Measurements from ENCODE around the gene S1PR5.

DNA sequence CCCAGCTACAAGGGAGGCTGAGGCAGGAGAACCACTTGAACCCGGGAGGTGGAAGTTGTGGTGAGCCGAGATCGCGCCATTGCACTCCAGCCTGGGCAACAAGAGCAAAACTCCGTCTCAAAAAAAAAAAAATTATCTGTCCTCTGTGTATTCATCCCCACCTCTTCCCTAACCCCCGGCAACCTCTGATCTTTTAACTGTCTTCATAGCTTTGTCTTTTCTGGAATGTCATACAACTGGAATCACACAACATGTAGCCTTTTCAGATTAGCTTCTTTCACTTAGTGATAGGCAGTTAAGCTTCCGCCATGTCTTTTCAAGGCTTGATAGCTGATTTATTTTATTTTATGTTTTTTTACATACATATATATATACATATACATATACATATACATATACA is 8.4 kb upstream of the S1PR5 start:
- TF ChIP-seq, protein P1, sequence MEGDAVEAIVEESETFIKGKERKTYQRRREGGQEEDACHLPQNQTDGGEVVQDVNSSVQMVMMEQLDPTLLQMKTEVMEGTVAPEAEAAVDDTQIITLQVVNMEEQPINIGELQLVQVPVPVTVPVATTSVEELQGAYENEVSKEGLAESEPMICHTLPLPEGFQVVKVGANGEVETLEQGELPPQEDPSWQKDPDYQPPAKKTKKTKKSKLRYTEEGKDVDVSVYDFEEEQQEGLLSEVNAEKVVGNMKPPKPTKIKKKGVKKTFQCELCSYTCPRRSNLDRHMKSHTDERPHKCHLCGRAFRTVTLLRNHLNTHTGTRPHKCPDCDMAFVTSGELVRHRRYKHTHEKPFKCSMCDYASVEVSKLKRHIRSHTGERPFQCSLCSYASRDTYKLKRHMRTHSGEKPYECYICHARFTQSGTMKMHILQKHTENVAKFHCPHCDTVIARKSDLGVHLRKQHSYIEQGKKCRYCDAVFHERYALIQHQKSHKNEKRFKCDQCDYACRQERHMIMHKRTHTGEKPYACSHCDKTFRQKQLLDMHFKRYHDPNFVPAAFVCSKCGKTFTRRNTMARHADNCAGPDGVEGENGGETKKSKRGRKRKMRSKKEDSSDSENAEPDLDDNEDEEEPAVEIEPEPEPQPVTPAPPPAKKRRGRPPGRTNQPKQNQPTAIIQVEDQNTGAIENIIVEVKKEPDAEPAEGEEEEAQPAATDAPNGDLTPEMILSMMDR (IDR thresholded peaks at IDR 0.05), result no peak
- no peak for TF ChIP-seq POLR2A (IDR thresholded peaks at IDR 0.05)

Data from lower leg skin (tissue), 3 donors.